Astrocyte (in vitro differentiated cells and primary cell): ENCODE data around the gene PLAAT4.

Experiments used
- EZH2 ChIP-seq: IDR thresholded peaks from 2 replicates; pipeline ENCODE4 v1.6.1; 2012; ENCODE audit warnings: mild to moderate bottlenecking, low read length, inconsistent platforms; ENCODE audit not compliant: insufficient read depth
- TF ChIP-seq, protein P1 (sequence below): IDR thresholded peaks from 2 replicates; pipeline ENCODE4 v1.5.1; 2011; ENCODE audit warnings: low read depth, mild to moderate bottlenecking, inconsistent platforms, low read length, moderate library complexity; ENCODE audit not compliant: insufficient read depth

GRCh38 chr11:63551889-63552266 is 15.3 kb downstream of the PLAAT4 start:
- TF ChIP-seq, protein P1, sequence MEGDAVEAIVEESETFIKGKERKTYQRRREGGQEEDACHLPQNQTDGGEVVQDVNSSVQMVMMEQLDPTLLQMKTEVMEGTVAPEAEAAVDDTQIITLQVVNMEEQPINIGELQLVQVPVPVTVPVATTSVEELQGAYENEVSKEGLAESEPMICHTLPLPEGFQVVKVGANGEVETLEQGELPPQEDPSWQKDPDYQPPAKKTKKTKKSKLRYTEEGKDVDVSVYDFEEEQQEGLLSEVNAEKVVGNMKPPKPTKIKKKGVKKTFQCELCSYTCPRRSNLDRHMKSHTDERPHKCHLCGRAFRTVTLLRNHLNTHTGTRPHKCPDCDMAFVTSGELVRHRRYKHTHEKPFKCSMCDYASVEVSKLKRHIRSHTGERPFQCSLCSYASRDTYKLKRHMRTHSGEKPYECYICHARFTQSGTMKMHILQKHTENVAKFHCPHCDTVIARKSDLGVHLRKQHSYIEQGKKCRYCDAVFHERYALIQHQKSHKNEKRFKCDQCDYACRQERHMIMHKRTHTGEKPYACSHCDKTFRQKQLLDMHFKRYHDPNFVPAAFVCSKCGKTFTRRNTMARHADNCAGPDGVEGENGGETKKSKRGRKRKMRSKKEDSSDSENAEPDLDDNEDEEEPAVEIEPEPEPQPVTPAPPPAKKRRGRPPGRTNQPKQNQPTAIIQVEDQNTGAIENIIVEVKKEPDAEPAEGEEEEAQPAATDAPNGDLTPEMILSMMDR, result no peak
- no peak for TF ChIP-seq EZH2
